GM12874 (cell line): ENCODE measurements around the gene LCN15.

Experiments
- CTCF ChIP-seq: IDR thresholded peaks from 2 replicates; pipeline ENCODE4 v1.5.1; 2011; ENCODE audit warnings: low read depth, mild to moderate bottlenecking, control low read depth, low read length, moderate library complexity; ENCODE audit not compliant: insufficient read depth

LCN15 gene

GRCh38 chr9:136773386-136774044, 9.2 kb upstream of the LCN15 start:
- TF ChIP-seq CTCF = no peak

- no peak for TF ChIP-seq CTCF
Observed at GRCh38 chr9:136771907-136772415, 7.6 kb upstream of the LCN15 start.

GRCh38 chr9:136769710-136770191, 5.4 kb upstream of the LCN15 start:
- peak; percentile 80 for TF ChIP-seq CTCF

GRCh38 chr9:136765041-136765440, 723 bp upstream of the LCN15 start:
- TF ChIP-seq CTCF = no peak

- no peak for TF ChIP-seq CTCF
Observed at GRCh38 chr9:136763649-136764035, 676 bp downstream of the LCN15 start.

GRCh38 chr9:136762915-136763648, 1.2 kb downstream of the LCN15 start:
- TF ChIP-seq CTCF = no peak

GRCh38 chr9:136762221-136762691, 2.1 kb downstream of the LCN15 start:
- TF ChIP-seq CTCF = no peak
